Activated CD8-positive, alpha-beta memory T cell treated with anti-CD3 and anti-CD28 coated beads for 36 hours (primary cell): ENCODE data around the gene SLC27A1. TPM values are rescaled to one million over a fixed set of nuclear protein-coding genes. Genes with fewer than 3 reads are reported as not detected.
"Not testable (repeated sequence)": the region's sequence is repeated elsewhere in the genome, so short reads cannot be mapped to it uniquely, and the experiment has no call there.

Experiments
- CTCF ChIA-PET: fragments of 350-600 bp; sonication (Branson Sonifier 250); formaldehyde crosslinking; loops from one replicate; lab custom pipeline; 2021; ENCODE audit warnings: antibody characterized with exemption; lab: Charles Lee
- POLR2A ChIA-PET: fragments of 350-600 bp; sonication (Branson Sonifier 250); formaldehyde crosslinking; loops from one replicate; lab custom pipeline; 2021; ENCODE audit warnings: antibody characterized with exemption; lab: Charles Lee
- total RNA-seq, 2 experiments: library from RNA; stranded (reverse); gene quantifications; one replicate each; pipeline ENCODE4 v1.2.3, GENCODE V29; 2021

Gene SLC27A1
- total RNA-seq, 2 experiments from 2014 or later: 2.5 to 3.2 TPM

DNA sequence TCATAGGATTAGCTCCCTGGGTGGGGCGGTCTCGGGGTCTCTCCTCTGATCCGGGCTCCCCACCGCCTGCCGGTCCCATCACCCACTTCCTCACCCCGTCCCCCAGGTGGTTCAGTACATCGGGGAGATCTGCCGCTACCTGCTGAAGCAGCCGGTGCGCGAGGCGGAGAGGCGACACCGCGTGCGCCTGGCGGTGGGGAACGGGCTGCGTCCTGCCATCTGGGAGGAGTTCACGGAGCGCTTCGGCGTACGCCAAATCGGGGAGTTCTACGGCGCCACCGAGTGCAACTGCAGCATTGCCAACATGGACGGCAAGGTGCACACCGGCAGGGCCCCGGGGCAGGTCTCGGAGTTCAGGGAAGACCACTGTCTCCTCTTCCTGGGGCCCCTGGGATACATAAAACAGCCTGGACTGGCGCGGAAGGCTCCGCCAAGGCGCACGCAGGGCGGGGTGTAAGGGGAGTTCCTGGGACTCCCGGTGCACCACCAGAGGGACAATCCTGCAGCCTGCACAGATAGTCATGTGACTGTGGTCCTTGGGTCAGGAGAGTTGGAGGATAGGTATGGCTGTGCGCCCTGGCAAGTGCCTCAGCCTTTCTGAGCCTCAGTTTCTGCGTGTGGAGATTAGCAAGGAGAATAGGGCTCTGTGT lies 26.9 kb downstream of the SLC27A1 start:
- ChIA-PET CTCF (interaction anchor here (0.6 to 2.3 kb wide), 17 partner anchors 10 to 109 kb away, joined by 3 to 17 read pairs (median 6); partner anchors contain the start of gene SLC27A1), POLR2A (interaction anchor here (0.6 kb wide), 1 partner anchor 229 kb away, joined by 5 read pairs; no protein-coding TSS in a partner anchor)

DNA sequence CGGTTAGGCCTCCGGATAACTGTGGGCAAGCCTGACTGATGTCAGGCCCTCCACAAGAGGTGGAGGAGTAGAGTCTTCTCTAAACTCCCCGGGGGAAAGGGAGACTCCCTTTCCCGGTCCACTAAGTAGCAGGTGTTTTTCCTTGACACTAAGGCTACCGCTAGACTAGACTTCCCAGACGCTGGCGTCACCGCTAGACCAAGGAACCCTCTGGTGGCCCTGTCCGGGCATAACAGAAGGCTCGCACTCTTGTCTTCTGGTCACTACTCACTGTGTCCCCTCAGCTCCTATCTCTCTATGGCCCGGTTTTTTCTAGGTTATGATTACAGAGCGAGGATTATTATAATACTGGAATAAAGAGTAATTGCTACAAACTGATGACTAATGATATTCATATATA lies 28.7 kb downstream of the SLC27A1 start:
- CTCF ChIA-PET: not testable (repeated sequence)
- POLR2A ChIA-PET: interaction anchor here (0.6 kb wide), 1 partner anchor 11 kb away, joined by 5 read pairs; no protein-coding TSS in a partner anchor

DNA sequence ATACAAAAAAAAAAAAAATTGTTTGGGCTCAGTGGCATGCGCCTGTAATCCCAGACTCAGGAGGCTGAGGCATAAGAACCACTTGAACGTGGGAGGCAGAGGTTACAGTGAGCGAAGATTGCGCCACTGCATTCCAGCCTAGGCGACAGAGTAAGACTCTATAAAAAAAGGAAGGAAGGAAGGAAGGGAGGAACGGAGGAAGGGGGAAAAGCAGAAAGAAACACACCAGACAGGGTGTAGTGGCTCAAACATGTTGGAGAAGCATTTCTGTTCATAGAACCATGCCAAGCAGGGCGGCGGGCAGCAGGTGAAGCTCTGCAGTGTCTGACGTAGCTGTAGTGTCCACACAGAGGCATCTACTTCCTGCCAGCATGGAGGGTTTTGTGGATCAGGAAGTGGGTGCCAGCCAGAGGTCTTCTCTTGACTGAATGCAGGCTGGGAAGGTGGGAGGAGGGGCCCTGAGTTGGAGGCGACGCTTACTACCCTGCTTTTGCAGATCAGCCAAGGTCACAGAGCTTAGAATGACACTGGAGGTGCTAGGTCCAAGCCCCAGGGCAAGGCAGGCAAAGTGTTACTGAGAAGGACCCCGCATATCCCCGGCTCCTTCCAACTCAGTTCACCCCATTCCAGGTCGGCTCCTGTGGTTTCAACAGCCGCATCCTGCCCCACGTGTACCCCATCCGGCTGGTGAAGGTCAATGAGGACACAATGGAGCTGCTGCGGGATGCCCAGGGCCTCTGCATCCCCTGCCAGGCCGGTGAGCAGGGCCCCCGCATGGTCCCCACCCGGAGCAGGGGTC lies 29.5 kb downstream of the SLC27A1 start:
- ChIA-PET CTCF (interaction anchor here (0.5 kb wide), 1 partner anchor 21 kb away, joined by 3 read pairs; no protein-coding TSS in a partner anchor), POLR2A (no interaction called here)

DNA sequence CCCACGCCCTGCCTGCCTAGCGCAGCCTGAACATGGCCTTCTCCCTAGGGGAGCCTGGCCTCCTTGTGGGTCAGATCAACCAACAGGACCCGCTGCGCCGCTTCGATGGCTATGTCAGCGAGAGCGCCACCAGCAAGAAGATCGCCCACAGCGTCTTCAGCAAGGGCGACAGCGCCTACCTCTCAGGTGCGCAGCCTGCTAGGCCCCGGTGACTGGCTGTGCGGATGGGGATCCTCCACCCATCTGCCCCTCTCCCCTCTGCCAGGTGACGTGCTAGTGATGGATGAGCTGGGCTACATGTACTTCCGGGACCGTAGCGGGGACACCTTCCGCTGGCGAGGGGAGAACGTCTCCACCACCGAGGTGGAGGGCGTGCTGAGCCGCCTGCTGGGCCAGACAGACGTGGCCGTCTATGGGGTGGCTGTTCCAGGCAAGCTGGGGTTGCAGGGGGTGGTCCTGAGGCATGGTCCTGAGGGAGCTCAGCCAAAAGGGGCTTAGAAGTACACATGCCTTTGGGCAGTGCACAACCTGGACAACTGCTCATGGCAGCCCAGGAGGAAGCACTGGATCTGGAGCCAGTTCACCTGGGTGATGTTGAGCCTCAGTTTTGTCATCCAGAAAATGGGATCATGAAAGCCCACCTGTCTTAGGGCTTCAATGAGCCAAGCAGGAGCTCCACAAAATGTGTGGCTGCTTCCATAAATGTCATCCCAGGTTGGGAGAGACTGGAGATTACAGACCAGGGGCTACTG lies 30.3 kb downstream of the SLC27A1 start:
- CTCF ChIA-PET: interaction anchor here (0.5 to 1.0 kb wide), 2 partner anchors 22 to 35 kb away, joined by 3 read pairs; no protein-coding TSS in a partner anchor
- POLR2A ChIA-PET: interaction anchor here (0.6 kb wide), 1 partner anchor 14 kb away, joined by 3 read pairs; no protein-coding TSS in a partner anchor

DNA sequence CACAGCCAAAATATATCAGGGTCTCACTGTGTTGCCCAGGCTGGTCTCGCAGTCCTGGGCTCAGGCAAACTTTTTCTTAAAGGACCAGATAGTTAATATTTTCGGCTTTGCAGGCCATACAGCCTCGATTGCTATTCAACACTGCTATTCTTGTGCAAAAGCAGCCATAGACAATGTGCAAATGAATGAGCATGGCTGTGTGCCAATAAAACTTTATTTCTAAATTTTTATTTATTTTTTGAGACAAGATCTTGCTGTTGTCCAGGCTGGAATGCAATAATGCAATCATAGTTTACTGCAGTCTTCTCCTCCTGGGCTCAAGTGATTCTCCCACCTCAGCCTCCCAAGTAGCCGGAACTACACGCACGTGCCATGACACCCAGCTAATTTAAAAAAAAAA lies 32.9 kb downstream of the SLC27A1 start:
- ChIA-PET POLR2A (no interaction called here), CTCF (no interaction called here)

DNA sequence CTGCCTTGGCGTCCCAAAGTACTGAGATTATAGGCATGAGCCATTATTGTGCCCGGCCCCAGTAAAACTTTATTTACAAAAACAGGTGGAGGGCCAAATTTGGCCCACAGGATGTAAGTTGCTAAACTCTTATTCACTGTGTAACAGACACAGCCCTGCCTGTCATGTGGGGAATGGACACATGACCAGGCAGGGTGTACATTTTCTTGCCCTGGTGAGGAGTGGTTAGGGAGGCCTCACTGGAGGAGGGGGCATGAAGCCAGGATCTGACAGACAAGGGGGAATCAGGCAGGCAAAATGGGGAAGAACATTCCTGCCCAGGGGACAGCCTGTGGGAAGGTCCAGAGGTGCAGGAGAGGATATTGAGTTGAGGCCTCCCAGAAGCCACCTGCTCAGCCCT lies 33.7 kb downstream of the SLC27A1 start:
- POLR2A ChIA-PET: no interaction called here
- CTCF ChIA-PET: interaction anchor here (0.6 kb wide), 1 partner anchor 23 kb away, joined by 4 read pairs; no protein-coding TSS in a partner anchor

DNA sequence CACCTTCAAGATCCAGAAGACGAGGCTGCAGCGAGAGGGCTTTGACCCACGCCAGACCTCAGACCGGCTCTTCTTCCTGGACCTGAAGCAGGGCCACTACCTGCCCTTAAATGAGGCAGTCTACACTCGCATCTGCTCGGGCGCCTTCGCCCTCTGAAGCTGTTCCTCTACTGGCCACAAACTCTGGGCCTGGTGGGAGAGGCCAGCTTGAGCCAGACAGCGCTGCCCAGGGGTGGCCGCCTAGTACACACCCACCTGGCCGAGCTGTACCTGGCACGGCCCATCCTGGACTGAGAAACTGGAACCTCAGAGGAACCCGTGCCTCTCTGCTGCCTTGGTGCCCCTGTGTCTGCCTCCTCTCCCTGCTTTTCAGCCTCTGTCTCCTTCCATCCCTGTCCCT lies 34.1 kb downstream of the SLC27A1 start:
- POLR2A ChIA-PET: no interaction called here

DNA sequence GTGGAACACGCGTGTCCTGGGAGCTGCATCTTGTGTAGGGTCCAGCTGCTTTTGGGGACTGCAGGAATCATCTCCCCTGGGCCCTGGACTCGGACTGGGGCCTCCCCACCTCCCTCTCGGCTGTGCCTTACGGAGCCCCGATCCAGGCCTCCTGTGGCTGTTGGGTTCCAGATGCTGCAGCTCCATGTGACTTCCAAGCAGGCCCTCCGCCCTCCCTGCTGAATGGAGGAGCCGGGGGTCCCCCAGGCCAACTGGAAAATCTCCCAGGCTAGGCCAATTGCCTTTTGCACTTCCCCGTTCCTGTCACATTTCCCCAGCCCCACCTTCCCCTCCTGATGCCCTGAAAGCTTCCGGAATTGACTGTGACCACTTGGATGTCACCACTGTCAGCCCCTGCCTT lies 34.9 kb downstream of the SLC27A1 start:
- POLR2A ChIA-PET: no interaction called here

More for the DNA sequence above, 34.1 kb downstream of the SLC27A1 start:
- CTCF ChIA-PET: interaction anchor here (0.6 to 1.1 kb wide), 2 partner anchors 8 to 24 kb away, joined by 4 read pairs; no protein-coding TSS in a partner anchor

DNA sequence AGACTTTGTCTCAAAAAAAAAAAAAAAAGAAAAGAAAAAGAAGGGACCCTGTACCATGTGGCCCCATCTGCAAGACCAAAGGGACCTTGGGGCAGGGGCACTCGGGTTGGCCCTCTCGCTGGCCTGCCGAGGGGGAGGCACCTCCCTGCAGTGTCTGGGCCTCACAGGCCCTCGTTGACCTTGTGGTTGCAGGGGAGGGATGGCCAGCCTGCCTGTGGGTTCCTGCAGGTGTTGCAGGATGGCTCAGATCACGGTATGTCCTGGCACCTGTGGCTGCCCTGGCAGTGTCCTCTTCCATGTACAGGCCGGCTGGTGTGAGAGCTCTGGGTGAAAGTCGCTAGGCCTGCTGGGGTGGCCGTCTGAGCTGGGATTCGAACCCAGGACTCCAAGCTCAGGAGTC lies 36.4 kb downstream of the SLC27A1 start:
- ChIA-PET CTCF (interaction anchor here (0.8 kb wide), 1 partner anchor 10 kb away, joined by 4 read pairs; no protein-coding TSS in a partner anchor), POLR2A (interaction anchor here (0.5 kb wide), 1 partner anchor 15 kb away, joined by 4 read pairs; no protein-coding TSS in a partner anchor)

More for the DNA sequence above, 34.9 kb downstream of the SLC27A1 start:
- CTCF ChIA-PET: interaction anchor here (1.1 kb wide), 1 partner anchor 9 kb away, joined by 4 read pairs; no protein-coding TSS in a partner anchor

DNA sequence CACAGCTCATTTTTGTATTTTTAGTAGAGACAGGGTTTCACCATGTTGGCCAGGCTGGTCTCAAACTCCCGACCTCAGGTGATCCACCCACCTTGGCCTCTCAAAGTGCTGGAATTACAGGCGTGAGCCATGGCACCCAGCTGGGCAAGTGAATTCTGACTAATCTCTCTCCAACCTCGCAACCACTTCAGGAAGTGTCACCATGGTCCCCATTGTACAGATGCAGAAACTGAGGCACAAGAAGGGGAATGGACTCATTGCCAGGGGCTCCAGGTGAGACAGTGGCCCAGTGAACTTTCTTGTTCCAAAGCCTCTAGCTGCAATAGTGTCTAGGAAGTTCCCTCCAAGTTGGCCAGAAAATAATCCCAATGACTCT lies 38.2 kb downstream of the SLC27A1 start:
- CTCF ChIA-PET: interaction anchor here (1.8 kb wide), 1 partner anchor 12 kb away, joined by 7 read pairs; no protein-coding TSS in a partner anchor
- POLR2A ChIA-PET: not testable (repeated sequence)

DNA sequence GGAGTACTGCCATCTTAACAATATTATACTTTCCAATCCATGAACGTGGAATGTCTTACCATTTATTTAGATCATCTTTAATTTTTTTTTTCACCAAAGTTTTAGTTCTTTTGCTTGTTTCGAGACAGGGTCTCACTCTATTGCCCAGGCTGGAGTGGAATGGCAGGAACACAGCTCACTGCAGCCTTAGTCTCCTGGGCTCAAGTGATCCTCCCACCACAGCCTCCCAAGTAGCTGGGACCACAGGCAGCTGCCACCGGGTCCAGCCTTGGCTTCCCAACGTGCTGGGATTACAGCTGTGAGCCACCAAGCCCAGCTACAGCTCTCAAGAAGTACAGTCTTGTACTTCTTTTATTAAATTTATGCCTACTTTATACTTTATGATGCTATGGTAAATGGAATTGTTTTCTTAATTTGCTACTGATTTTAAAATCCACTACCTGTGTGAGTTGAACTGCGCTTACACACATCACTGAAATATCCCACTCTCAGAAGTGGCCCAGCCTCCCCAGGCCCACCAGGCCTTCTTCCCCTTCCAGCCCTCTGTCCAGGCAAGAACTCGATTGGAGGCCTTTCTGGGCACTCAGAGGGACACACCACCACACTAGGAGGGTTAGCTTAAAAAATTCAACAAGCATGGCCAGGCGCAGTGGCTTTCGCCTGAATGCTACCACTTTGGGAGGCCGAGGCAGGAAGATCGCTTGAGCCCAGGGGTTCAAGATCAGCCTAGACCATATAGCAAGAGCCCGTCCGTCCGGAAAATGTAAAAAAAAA lies 40.1 kb downstream of the SLC27A1 start:
- ChIA-PET CTCF (interaction anchor here (0.7 to 2.6 kb wide), 5 partner anchors 13 to 63 kb away, joined by 3 to 10 read pairs (median 3); no protein-coding TSS in a partner anchor), POLR2A (interaction anchor here (0.7 to 1.6 kb wide), 7 partner anchors 12 to 599 kb away, joined by 4 to 9 read pairs (median 5); no protein-coding TSS in a partner anchor)

DNA sequence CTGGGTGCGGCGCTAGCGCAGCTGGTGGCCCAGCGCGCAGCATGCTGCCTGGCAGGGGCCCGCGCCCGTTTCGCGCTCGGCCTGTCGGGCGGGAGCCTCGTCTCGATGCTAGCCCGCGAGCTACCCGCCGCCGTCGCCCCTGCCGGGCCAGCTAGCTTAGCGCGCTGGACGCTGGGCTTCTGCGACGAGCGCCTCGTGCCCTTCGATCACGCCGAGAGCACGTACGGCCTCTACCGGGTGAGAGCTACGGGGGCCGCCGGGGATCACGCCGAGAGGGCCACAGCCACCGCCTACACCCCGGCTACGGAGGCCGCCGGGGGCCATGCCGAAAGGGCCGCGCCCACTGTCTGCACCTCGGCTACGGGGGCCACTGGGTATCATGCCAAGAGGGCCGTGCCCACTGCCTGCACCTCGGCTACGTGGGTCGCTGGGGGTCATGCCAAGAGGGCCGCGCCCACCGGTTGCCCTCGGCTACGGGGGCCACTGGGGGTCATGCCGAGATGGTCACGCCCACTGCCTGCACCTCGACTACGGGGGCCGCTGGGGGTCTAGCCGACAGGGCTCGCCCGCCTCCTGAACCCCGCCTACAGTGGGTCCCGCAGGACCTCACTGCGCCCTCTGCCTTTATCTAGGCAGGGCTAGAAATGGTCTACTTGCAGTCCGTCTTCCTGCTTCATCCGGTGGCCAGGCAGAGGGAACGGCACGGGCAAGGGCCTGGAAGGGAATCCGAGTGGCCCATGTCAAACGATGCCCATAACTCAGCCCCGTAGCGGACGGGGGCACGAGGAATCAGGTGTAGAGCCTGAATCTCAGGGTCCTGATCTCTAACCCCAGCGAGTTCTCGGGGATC lies 41.6 kb downstream of the SLC27A1 start:
- ChIA-PET CTCF (interaction anchor here (1.1 to 2.6 kb wide), 4 partner anchors 11 to 48 kb away, joined by 3 to 10 read pairs (median 6); no protein-coding TSS in a partner anchor), POLR2A (interaction anchor here (0.6 to 1.6 kb wide), 5 partner anchors 10 to 64 kb away, joined by 3 to 9 read pairs (median 4); no protein-coding TSS in a partner anchor)

DNA sequence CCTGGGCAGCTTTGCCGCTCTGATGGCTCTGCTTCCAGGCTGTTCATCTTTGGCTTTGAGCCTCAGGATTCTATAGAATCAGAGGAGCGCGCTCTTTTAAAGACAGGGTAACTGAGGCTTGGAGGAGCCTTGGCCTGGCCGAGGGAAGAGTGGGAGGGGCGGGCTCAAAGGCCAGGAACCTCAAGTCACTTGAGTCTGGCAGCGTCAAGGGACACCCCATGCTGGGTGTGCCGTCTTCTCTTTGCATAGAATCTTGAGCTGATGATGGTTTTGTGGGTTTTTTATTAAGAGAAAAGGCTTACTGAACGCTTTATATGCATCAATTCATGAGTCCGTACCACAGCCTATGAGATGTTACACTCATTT lies 42.2 kb downstream of the SLC27A1 start:
- CTCF ChIA-PET: interaction anchor here (2.6 kb wide), 1 partner anchor 11 kb away, joined by 9 read pairs; no protein-coding TSS in a partner anchor

DNA sequence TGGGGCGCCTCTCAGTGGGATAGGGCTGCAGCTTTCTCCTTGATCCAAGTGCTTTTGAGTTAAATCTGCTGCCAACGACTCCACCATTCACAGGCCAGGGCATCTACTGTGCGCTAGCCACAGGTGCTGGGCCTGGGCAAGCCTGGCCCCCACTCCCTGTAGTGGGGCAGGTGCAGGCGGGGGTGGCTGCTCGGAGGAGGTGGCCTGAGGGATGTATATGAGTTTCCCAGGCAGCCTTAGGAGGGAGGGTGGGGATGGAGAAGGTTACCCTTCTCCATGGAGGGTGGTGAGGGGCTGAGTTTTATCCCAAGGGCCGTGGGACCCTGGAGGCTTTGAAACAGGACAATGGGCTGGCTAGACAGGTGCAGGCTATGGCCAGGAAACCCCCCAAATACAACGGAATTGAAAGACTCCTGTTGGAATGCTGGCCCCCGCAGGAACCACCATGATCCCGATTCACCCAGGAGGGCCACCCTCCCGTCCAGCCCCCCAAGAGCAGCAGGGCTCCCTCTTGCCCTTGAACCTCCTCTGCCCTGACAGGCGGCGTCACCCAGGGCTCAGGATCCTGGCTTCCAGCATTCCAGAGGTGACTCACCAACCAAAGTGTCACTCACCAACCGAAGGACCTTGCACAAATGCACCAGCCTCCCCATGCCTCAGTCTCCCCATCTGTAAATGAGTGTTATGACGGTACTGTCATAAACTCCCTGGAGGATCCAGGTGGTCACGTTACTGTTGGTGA lies 45.3 kb downstream of the SLC27A1 start:
- CTCF ChIA-PET: no interaction called here
- POLR2A ChIA-PET: no interaction called here

More for the DNA sequence above, 42.2 kb downstream of the SLC27A1 start:
- POLR2A ChIA-PET: interaction anchor here (0.6 to 1.1 kb wide), 2 partner anchors 65 to 169 kb away, joined by 4 read pairs; no protein-coding TSS in a partner anchor

DNA sequence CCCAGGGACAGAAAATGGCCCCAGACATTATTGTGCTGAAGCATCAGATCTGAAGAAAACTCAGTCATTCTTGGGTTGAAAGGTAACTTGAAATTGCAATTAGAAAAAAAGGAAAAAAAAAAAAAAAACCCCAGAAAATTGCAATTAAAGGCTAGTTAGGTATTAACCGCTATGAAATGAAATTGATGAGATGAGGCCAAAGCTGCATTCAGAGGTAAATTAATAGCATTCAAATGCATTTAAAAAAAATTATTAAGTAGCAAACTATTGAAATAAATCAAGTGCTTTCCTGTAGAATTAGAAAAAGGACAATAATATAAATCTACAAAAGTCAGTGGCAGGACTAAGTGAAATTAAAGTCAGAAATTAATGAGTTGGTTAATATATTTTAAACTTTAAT lies 47.6 kb downstream of the SLC27A1 start:
- CTCF ChIA-PET: interaction anchor here (0.7 to 0.9 kb wide), 2 partner anchors 22 to 77 kb away, joined by 3 to 4 read pairs; no protein-coding TSS in a partner anchor
- POLR2A ChIA-PET: interaction anchor here (0.5 kb wide), 1 partner anchor 233 kb away, joined by 3 read pairs; no protein-coding TSS in a partner anchor

DNA sequence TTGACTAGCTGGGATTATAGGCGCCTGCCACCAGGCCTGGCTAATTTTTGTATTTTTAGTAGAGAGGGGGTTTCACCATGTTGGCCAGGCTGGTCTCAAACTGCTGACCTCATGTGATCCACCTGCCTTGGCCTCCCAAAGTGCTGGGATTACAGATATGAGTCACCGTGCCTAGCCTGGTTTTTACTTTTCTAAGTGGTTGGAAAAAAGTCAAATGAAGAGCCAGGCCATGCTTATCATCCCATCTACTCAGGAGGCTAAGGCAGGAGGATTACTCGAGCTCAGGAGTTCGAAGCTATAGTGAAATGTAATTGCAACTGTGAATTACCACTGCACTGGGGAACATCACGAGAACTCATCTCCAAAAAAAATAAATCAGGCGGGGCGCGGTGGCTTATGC lies 48.3 kb downstream of the SLC27A1 start:
- ChIA-PET CTCF (interaction anchor here (0.6 to 0.7 kb wide), 2 partner anchors 70 to 210 kb away, joined by 3 to 4 read pairs; partner anchors contain the start of gene DDA1), POLR2A (interaction anchor here (0.6 kb wide), 1 partner anchor 763 kb away, joined by 3 read pairs; no protein-coding TSS in a partner anchor)
